ENCODE data around the gene TRRAP.

TRRAP gene

DNA sequence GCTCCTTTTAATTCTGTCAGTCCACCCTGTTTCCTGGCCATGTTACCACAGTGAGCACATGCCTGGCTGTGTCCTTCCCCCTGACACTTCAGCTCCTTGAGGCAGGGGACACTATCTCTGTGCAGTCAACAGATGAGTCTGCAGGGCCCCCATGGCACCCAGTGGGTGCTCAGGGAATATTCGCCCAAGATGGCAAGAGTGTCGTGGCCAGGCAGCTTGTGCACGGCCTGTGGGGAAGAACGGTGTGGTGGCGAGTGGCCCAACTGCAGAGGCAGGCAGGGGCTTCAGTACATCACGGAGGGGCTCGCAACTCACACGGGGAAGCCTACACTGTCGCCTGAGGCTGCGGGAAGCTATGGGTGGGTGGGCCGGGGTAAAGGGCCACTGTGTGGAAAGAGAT lies 91.1 kb downstream of the TRRAP start:
- TF ChIP-seq, protein P1, sequence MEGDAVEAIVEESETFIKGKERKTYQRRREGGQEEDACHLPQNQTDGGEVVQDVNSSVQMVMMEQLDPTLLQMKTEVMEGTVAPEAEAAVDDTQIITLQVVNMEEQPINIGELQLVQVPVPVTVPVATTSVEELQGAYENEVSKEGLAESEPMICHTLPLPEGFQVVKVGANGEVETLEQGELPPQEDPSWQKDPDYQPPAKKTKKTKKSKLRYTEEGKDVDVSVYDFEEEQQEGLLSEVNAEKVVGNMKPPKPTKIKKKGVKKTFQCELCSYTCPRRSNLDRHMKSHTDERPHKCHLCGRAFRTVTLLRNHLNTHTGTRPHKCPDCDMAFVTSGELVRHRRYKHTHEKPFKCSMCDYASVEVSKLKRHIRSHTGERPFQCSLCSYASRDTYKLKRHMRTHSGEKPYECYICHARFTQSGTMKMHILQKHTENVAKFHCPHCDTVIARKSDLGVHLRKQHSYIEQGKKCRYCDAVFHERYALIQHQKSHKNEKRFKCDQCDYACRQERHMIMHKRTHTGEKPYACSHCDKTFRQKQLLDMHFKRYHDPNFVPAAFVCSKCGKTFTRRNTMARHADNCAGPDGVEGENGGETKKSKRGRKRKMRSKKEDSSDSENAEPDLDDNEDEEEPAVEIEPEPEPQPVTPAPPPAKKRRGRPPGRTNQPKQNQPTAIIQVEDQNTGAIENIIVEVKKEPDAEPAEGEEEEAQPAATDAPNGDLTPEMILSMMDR (IDR thresholded peaks at IDR 0.05; ENCODE audit: borderline replicate concordance, insufficient read depth, low read depth, low read length) = no peak
- no peak overlapping the region for H3K4me3 ChIP-seq (ENCODE audit: low read depth, low read length)

DNA sequence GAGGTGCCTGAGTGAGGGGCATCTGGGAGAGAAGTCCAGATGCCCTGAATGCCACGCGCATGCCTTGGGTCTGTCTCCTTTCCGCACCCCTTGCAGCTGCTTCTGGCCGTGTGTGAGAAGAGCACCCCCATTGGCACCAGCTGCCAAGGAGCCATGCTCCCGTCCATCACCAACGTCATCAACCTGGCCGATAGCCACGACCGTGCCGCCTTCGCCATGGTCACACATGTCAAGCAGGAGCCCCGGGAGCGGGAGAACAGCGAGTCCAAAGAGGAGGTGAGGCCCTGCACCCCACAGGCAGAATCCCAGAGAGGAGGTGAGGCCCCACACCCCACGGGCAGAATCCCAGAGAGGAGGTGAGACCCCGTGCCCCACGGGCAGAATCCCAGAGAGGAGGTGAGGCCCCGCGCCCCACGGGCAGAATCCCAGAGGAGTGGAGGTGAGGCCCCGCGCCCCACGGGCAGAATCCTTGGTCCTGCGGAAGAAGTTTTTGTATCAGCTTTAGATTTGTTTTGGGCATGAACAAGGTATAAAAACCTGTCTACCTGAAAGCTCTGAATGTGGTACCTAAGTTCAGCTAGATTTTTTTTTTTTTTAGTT lies 91.8 kb downstream of the TRRAP start:
- no peak overlapping the region for H3K4me3 ChIP-seq (ENCODE audit: low read depth, low read length)
- TF ChIP-seq, protein P1 (IDR thresholded peaks at IDR 0.05; ENCODE audit: borderline replicate concordance, insufficient read depth, low read depth, low read length) = no peak

GRCh38 chr7:98970805-98971204 lies 92.5 kb downstream of the TRRAP start:
- H3K4me3 ChIP-seq (ENCODE audit: low read depth, low read length) = no peak overlapping the region
- TF ChIP-seq, protein P1 (IDR thresholded peaks at IDR 0.05; ENCODE audit: borderline replicate concordance, insufficient read depth, low read depth, low read length) = no peak

DNA sequence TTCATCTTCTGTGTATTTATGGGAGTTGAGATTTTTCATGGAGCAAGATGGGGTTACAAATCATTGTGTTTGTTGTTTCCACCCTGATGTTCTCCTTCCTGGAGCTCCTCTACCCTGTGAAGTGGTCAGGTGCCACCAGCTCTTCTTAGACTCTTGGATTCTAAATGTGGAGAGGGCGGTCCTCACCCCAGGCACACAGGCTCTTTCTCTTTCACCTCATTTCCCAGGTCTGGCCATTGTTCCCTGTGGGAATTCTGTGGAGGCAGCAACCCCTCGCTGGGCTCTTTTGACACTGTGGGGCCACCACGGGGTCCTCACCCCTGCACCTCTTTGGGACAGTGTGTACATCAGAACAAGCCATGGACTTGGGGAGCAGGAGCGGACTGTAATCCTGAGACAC lies 95.9 kb downstream of the TRRAP start:
- TF ChIP-seq, protein P1 (IDR thresholded peaks at IDR 0.05; ENCODE audit: borderline replicate concordance, insufficient read depth, low read depth, low read length) = no peak

GRCh38 chr7:98974906-98975816 lies 96.8 kb downstream of the TRRAP start:
- TF ChIP-seq, protein P1 (IDR thresholded peaks at IDR 0.05; ENCODE audit: borderline replicate concordance, insufficient read depth, low read depth, low read length) = no peak
- no peak overlapping the region for H3K4me3 ChIP-seq (ENCODE audit: low read depth, low read length)

More for the DNA sequence above, 95.9 kb downstream of the TRRAP start:
- no peak overlapping the region for H3K4me3 ChIP-seq (ENCODE audit: low read depth, low read length)

- TF ChIP-seq, protein P1 (IDR thresholded peaks at IDR 0.05; ENCODE audit: borderline replicate concordance, insufficient read depth, low read depth, low read length) = no peak
- no peak overlapping the region for H3K4me3 ChIP-seq (ENCODE audit: low read depth, low read length)
Measured at GRCh38 chr7:98976396-98977185, 98.3 kb downstream of the TRRAP start.

Measured in GM12875 (cell line).